NCI-H82 treated with DMSO at 0.1 percent for 48 hours (cell line): ENCODE data around the gene CCDC102A.
"Not testable (repeated sequence)": the region's sequence is repeated elsewhere in the genome, so short reads cannot be mapped to it uniquely, and the experiment has no call there.

Experiments
- DNase-seq: peaks from one replicate; lab custom pipeline; 2025; ENCODE audit not compliant: unreplicated experiment; lab: John Stamatoyannopoulos, UW

CCDC102A gene

DNA sequence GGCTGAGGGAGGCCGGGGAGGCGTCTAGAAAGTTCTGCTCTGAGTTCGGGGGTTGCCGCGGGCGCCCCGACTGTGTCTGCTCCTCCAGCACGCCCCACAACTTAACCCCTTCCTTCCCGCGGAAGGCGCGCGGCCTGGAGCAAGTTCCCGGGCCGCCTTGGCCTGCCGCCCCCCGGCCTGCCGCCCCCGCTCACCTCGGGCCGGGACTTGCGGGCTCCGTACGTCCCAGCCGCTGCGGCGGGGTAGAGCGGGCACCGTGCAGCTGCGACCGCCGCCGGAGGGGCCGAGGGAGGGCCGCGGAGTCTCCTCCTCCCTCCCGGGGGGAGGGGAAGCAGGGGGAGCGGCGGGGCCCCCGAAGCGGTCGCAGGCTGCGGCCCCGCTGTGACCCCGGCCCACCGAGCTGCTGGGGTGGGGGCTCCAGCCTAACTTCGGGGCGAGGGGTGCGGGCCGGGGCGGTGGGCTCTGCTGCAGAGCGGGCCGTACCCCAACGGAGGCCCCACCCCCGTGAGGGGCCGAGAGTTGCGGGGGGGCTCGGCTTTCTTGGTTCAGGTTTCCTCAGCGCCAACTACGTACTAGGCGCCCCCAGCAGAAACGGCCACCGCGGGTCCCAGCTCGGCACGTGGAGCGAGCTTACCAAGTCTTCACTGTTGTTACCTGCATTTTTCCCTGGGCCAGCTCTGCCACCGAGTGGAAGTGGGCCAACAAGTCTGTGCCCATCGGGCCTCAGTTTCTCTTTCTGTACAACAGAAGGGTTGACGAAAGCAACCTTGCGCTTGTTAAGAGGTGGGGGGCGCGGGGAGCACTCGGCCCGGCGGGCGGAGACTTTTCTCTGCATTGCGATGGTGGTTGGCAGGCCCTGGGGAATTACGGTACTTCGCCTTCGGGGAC, at the start of gene CCDC102A:
Gene CCDC102A, minus strand, starts transcription at position 266 of the 888 bp plus-strand sequence. CDS start 7,394 bp downstream, outside the sequence.
- no peak for DNase-seq

DNA sequence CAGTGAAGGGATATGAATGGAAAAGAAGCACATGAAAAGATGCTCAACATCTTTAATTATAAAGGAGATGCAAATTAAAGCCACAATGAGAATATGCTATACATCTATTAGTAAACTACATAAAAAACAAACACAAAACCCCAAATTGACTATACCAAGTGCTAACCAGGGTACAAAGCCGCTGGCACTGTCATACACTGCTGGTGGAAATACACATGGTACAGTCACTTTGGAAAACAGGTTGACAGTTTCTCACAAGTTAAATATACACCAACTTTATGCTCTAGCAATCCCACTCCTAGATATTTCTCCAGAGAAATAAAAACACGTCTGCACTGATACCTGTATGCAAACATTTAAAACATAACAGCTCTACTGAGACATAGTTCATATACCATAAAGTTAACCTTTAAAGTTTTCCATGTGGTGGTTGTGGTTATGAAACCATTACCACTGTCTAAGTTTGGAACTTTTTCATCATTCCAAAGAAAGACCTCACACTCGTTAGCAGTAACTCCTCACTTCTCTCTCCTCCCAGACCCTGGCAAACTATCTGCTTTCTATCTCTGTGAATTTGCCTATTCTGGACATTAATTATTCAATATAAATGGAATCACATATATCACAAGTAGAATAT, 48.8 kb upstream of the CCDC102A start:
- DNase-seq, result no peak

DNA sequence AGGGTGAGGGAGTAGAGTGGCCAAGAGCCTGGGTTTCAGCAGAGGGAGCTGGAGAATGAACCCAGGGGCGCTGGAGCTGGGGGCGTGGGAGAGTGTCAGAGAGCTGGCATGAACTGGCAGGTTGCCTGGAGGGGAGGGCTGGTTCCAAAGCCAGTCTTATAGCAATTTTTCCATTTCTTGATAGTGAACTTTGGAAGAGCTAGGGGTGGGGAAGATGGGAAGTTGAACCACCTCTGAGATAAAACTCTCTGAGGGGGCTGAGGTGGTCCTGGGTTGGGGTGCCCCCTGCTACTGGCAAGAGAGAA, 42.9 kb upstream of the CCDC102A start:
- DNase-seq, result no peak

DNA sequence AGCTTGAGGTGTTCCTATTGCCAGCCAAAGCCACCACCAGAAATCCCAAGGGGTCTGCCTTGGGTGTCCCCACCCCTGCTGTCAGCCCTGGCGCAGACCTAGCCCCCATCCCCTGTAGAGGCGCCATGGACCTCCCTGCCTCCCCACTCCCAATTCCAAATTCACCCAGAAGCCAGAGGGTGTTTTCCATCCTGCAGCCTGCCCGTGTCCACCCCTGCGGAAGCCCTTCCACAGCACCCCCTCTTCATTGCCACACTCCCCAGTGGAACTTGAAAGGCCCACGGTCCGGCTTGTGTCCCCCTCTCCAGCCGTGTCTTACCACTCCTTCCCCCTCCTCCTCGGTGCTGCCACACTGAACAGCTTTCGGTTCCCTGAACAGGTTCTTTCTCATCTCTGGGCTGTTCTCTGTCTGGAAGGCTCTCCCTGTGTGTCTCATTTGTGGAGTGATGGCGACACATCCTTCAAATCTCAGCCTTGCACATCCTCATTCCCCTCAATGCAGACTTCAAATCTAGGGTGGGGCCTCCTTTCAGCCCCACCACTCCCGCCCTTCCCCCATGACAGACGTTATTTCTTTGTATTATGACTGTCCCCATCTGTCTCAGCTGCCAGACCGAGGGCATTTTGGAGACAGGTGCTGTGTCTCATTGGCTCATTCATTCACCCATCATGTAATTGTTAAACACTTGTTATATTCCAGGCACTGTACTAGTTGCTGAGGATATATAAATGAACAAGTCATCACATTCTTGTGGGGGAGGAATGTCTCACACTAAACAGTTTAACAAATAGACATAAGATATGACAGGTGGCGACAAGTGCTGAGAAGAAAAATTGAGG, 42.4 kb upstream of the CCDC102A start:
- DNase-seq, result no peak

DNA sequence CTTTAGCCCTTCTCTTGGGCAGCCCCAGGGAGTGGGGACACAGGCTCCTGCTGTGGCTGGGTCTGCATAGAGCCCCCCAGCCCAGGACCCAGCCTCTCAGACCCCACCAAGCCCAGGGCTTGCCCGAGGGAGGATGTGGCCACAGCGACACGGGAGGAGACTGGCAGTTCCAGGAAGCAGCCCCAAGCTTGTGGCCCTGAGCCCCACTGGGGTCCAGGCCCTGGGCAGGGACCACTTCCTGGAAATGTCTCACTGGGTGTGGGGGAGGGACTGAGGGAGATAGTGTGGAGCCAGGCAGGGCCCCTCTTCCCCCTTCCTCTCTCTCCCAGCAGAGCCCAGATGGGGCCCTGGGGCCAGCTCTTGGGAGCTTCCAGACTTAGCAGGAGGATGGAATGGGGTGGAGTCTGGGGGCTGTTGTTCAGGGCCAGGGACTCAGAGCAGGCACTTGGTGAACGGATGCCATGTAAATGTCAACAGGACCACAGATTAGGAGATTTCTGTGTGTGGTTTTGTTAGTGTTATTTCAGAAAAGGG, 41.4 kb upstream of the CCDC102A start:
- no peak for DNase-seq

DNA sequence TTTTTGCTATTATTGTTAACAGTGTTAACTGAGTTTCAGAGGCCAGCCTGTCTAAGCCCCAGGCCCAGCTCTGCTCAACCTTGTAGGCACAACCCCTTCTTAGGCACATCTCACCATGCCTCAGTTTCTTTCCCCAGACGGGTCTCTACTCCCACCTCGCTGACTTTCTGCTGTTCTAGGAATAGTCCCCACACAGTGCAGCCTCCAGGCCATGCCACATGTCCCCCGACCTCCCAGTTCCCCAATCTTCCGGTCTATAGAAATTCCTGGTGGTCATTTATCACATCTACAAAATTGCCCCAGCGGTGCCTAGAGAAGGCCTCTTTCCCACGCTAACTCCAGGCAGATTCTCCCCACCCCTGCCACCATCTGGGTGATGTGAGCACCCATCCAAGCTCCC, 40.8 kb upstream of the CCDC102A start:
- DNase-seq, result no peak

DNA sequence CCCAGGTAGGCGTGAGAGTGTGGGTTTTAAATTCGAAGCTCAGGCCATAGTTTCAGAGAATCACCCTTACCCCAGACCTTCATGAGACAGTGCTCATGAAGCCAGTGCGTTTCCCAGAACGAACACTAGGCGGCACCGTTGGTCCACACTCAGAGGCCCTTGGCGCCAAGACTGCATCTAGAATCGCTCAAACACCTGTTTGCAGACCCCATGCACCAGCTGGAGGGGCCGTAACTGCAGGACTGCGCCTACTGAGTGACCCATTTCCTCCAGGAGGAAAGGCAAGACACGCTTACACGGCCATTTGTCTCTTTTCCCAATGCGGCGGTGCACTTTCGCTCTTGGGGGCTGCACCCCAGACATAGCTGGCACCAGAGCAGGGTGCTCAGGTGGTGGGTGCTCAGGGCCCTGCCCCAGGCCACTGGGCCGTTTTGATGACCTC, 40.1 kb upstream of the CCDC102A start:
- peak; percentile 16 for DNase-seq

DNA sequence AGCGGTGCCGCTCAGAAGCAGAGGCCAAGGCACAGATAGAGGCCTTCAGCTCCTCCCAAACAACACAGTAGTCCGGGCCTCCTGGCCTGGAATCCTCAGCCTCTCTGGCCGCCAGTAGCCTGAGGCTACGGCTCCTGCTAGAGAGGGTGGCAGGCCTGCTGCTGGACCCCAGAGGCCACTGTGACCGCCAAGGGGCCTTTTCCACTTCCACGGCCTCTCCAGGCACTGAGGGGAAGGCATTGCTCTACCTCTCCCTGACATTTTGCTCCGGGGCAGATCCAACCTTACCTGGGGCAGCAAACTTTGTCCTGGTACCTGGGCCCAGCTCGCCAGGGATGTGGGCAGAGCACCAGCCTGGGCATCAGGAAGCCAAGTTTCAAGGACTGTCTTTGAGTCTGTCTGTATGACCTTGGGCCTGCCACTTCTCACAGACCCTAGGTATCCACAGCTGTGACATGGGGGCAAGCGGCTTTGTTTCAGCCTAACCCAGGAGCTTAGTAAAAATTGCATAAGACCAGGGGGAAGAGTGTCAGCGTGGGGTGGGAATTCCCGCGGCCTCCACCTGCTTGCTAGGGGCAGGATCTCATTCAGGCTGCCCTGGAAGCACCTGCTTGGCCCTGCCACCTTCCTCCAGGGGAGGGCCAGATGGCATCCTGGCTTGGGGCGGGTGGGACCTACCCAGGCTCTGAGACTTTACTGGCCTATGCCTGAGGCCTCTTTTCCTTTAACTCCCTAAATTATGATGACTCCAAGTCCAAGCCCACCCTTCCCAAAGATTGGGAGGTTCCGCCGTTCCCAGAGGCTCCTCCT, 39.3 kb upstream of the CCDC102A start:
- DNase-seq, result no peak

DNA sequence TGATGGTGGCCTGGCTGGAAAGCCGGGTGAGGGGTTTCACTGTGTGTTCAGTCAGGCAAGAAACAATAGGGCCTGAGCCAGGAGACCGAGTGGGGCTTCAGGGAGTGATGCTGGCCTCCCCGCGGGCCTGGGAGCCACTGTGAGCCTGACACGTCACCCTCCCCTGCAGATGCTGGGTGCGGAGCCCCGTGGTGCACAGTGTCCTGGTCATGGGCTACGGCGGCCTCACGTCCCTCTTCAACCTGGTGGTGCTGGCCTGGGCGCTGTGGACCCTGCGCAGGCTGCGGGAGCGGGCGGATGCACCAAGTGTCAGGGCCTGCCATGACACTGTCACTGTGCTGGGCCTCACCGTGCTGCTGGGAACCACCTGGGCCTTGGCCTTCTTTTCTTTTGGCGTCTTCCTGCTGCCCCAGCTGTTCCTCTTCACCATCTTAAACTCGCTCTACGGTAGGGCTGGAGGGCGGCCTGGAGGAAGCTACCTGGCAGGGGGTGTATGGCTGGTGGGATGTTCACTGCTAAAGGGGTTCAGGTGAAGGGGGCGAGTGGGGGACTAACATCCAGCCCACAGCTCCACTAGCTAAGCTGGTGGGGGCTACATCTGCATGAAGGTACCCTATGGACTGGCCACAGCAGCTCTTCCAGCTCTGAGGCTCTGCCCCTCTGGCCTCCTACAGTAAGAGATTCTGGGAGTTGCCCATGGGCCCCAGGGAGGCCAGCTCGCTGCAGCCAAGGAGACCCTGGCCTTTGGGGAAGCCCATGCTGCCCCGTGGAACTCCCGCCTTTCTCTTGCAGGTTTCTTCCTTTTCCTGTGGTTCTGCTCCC, 38.5 kb upstream of the CCDC102A start:
- DNase-seq, result no peak

DNA sequence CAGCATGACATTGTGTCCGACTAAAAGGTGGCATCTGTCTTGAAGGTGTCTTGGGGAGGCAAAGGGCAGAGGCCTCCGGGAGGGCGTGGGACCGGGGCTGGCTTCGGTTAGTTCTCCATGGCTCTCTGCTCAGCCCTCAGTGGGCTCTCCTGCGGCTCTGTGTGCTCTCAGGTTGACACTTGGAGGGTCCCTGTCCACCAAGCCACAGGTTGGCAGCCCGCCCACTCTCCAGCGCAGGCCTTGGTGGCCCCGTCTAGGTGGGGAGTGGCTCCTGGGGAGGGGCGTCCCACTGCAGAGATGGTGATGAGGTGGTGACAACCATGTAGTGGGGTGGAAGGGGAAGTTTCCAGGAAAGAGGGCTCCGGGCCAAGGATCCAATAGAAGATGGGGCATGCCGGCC, 37.7 kb upstream of the CCDC102A start:
- DNase-seq, result no peak

DNA sequence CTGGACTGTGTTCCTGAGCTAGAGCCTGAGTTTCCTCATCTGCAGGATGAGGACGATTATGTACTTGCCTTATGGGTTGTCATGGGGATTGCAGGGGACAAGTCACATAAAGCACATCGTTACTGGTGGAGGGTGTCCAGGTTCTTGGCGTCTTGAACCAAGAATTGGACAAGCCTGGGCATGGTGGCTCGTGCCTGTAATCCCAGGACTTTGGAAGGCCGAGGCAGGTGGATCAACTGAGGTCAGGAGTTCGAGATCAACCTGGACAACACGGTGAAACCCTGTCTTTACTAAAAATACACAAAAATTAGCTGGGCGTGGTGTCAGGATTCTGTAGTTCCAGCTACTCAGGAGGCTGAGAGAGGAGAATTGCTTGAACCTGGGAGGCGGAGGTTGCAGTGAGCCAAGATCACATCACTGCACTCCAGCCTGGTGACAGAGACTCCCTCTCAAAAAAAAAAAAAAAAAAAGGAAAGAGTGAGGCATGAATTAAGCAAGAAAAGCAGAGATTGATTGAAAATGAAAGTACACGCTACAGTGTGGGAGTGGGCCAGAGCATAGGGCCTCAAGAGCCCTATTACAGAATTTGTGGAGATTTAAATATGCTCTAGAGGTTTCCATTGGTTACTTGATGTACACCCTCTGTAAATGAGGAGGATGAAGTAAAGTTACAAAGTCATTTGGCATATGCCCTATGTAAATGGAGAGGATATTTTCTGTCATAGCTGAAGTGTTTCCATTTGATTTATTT, 36.8 kb upstream of the CCDC102A start:
- no peak for DNase-seq

DNA sequence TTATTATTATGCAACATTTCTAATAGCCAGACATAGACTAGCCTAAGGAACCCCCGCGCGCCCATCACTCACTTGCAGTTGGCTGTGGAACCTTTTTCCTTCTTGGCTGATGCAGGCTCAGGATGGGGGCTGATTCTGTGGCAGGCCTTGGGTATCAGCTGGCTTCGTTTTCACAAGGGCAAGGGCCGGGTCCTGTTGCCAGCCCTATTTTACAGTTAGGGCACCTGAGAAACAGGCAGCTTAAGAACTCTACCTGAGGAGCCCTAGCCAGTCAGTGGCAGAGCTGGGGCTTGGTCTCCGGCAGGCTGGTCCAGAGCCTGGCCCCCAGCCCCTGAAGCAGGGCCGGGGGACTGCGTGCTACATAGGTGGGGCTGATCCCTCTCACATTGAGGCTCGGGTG, 34.7 kb upstream of the CCDC102A start:
- no peak for DNase-seq

DNA sequence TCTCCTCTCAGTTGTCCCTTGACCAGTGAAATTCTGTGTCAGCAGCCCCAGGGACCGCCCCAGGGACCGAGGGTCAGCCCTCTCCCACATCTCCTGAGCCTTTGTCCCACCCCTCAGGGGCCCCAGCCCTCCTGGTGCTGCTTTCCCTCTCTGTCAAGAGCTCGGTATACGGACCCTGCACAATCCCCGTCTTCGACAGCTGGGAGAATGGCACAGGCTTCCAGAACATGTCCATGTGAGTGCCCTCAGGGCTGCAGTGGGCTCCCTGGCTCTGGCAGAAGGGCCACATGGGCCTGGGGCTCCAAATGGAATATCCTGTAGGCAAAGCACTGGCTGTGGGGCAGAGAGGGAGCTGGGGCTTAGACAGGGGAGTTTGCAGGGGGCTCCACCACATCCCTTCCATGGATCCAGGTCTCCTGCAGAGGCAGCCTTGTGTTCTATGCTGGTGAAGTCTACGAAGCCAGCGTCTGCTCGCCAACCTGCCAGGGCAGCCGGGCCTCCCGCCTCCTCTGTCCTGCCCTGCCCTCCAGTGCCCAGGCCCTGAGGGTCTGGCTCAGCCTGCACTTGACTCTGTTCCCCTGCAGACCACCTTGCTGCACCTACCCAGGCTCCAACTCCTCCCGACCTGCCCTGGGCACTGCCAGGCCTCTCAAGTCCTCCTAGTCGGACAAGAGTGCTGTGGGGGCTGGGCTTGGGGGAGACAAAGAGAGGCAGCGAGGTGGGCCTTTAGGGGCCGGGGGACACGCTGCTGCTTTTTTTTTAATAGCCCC, 34.1 kb upstream of the CCDC102A start:
- no peak for DNase-seq

DNA sequence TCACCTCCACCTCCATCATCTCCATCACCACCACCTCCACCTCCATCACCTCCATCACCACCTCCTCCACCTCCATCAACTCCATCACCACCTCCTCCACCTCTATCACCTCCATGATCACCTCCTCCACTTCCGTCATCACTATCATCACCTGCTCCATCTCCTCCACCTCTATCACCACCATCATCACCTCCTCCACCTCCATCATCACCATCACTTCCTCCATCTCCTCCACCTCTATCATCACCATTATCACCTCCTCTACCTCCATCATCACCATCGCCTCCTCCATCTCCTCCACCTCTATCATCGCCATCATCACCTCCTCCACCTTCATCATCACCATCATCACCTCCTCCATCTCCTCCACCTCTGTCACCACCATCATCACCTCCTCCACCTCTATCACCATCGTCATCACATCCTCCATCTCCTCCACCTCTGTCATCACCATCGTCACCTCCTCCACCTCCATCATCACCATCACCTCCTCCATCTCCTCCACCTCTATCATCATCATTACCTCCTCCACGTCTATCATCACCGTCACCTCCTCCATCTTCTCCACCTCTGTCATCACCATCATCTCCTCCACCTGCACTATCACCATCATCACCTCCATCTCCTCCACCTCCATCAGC, 33.1 kb upstream of the CCDC102A start:
- no peak for DNase-seq

DNA sequence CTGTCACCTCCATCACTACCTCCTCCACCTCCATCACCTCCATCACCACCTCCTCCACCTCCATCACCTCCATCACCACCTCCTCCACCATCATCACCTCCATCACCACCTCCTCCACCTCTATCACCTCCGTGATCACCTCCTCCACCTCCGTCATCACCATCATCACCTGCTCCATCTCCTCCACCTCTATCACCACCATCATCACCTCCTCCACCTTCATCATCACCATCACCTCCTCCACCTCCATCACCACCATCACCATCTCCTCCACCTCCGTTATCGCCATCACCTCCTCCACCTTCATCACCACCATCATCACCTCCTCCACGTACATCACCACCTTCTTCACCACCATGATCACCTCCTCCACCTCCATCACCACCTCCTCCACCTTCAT, 32.4 kb upstream of the CCDC102A start:
- not testable (repeated sequence) for DNase-seq

DNA sequence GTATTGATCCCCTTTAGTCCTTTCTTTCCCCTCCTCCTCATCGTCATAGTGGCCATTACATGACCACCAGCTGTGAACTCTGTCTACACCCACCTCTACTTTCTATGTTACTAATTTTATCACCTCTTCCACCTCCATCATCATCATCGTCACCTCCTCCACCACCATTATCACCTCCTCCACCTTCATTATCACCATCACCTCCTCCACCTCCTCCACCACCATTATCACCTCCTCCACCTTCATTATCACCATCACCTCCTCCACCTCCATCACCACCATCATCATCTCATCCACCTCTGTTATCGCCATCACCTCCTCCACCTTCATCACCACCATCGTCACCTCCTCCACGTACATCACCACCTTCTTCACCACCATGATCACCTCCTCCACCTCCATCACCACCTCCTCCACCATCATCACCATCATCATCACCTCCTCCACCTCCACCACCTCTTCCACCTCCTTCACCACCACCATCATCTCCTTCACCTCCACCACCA, 31.9 kb upstream of the CCDC102A start:
- no peak for DNase-seq

DNA sequence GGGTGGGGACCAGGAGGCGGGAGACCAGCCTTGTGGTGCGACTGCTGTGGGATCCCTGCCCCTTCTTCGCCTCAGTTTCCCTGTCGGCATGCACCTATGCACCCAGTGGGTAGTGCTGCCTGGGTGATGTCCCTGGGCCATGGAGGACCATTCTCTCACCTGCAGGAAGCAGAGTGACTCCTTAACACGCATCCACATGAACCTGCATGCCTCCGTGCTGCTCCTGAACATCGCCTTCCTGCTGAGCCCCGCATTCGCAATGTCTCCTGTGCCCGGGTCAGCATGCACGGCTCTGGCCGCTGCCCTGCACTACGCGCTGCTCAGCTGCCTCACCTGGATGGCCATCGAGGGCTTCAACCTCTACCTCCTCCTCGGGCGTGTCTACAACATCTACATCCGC, 31.3 kb upstream of the CCDC102A start:
- no peak for DNase-seq

DNA sequence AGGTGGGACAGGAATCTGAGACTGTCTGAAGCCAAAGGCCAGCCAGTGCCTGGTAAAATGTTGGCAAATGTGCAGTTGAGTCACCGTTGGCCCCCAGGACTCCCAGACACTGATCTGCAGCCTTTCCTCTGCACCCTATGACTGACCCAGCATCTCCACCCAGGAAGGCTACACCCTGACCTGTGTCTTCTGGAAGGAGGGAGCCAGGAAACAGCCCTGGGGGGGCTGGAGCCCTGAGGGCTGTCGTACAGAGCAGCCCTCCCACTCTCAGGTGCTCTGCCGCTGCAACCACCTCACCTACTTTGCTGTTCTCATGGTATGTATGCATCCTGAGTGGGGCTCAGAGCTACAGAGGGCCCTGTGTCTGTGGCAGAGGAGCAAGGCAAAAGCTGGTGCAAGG, 30.1 kb upstream of the CCDC102A start:
- no peak for DNase-seq
